ENCODE data around the gene ABCA2. TPM values are rescaled to one million over a fixed set of nuclear protein-coding genes. Genes with fewer than 3 reads are reported as not detected.

Gene ABCA2
- total and polyA plus RNA-seq, 9 of the 15 experiments (the other 6 are each of a cell fraction or from before 2014, with no cell fraction given) = 0.69 to 16.3 (median 6.1) TPM; not detected in 2

- Histone ChIP-seq H3K4me3 (no peak overlapping the region), H3K9ac (ENCODE audit: insufficient read depth in 1 of 2, low read depth in 2 of 2, low read length in 2 of 2) (peak overlapping the region in 1 of 2 experiments; percentile 68; a peak in 1 of 4 replicates), H4K20me1 (replicated peaks; ENCODE audit: control insufficient read depth, insufficient read depth, low read length) (no peaks in the 10 kb centered on the region), H2AFZ (ENCODE audit: low read depth, low read length) (no peak overlapping the region), H3K27ac (ENCODE audit: extremely low read depth, low read depth, low read length) (0 out of 3 replicates have a peak overlapping the region, but pooled peaks have one; percentile 11), H3K4me1 (replicated peaks in 1 of 2; ENCODE audit: control insufficient read depth in 2 of 2, insufficient read depth in 2 of 2, low read length in 2 of 2) (peaks cover 17 to 71% of the 10 kb centered on the region in 2 experiments), H3K4me2 (ENCODE audit: insufficient read depth, low read length) (no peak overlapping the region), H3K36me3 (ENCODE audit: control insufficient read depth, insufficient read depth, low read length) (peaks cover 10% of the 10 kb centered on the region; the same call in 1 of the 3 replicates), H3K9me1 (ENCODE audit: control insufficient read depth, insufficient read depth, low read length) (no peaks in the 10 kb centered on the region), H3K9me3 (replicated peaks; ENCODE audit: control insufficient read depth, insufficient read depth, low read depth, low read length) (no peaks in the 10 kb centered on the region), H3K79me2 (ENCODE audit: control insufficient read depth, insufficient read depth, low read length) (no peaks in the 10 kb centered on the region; the same call in 2 of the 3 replicates), H3K27me3 (ENCODE audit: control insufficient read depth in 2 of 2, insufficient read depth in 2 of 2, low read length in 2 of 2) (no peaks in the 10 kb centered on the region)
- 91% methylated on average over 15 of the region's 15 CpGs for WGBS (ENCODE audit: insufficient coverage, low coverage, missing lambda C conversion rate)
- in situ Hi-C loops (cut with MboI) = no loop called here
- ChIA-PET POLR2A (interaction anchor here (0.6 to 1.2 kb wide), 2 partner anchors 13 to 166 kb away, joined by 3 read pairs; no protein-coding TSS in a partner anchor), CTCF (ENCODE audit: low intra/inter-chr PET ratio) (no interaction called here)
- TF ChIP-seq MED1 (CRISPR knock-in tag; IDR thresholded peaks at IDR 0.05; ENCODE audit: borderline replicate concordance) (no peak), HMGN3 (IDR thresholded peaks at IDR 0.05; ENCODE audit: borderline replicate concordance, extremely low read depth, insufficient read length, low read depth, low read length) (peak; percentile 2), HNRNPL (IDR thresholded peaks at IDR 0.05; ENCODE audit: low read depth, low read length) (no peak), ZNF217 (CRISPR knock-in tag; IDR thresholded peaks at IDR 0.05) (no peak)
- no peak for DNase-seq (ENCODE audit: extremely low read depth in 1 of 4, low spot score in 3 of 4)
- FAIRE-seq = no peak
- no peak for ATAC-seq
- intact Hi-C loops (cut with micrococcal nuclease) = no loop called here
- BruUV-seq (replicated peaks) = no TSS peak
Measured at GRCh38 chr9:137076636-137077009, 48.6 kb upstream of the ABCA2 start.

- peak; percentile 79 for FAIRE-seq
- POLR2A ChIA-PET = interaction anchor here (0.6 to 1.3 kb wide), 4 partner anchors 8 to 11 kb away, joined by 3 to 4 read pairs (median 3); partner anchors contain the start of gene MAN1B1
- DNase-seq (ENCODE audit: extremely low read depth in 1 of 4, low spot score in 3 of 4) = peak in 1 of 4 experiments; percentile 43
- Histone ChIP-seq H3K4me3 (no peak overlapping the region), H3K27ac (ENCODE audit: extremely low read depth, low read depth, low read length) (peak overlapping the region; percentile 82), H3K9ac (ENCODE audit: insufficient read depth in 1 of 2, low read depth in 2 of 2, low read length in 2 of 2) (peak overlapping the region in 1 of 2 experiments; percentile 51; a peak in 2 of 4 replicates), H4K20me1 (replicated peaks; ENCODE audit: control insufficient read depth, insufficient read depth, low read length) (no peaks in the 10 kb centered on the region), H3K27me3 (ENCODE audit: control insufficient read depth in 2 of 2, insufficient read depth in 2 of 2, low read length in 2 of 2) (no peaks in the 10 kb centered on the region), H3K9me1 (ENCODE audit: control insufficient read depth, insufficient read depth, low read length) (no peaks in the 10 kb centered on the region), H3K4me2 (ENCODE audit: insufficient read depth, low read length) (no peak overlapping the region), H3K9me3 (replicated peaks; ENCODE audit: control insufficient read depth, insufficient read depth, low read depth, low read length) (no peaks in the 10 kb centered on the region), H3K36me3 (ENCODE audit: control insufficient read depth, insufficient read depth, low read length) (peaks cover 8% of the 10 kb centered on the region; the same call in 1 of the 3 replicates), H3K4me1 (replicated peaks in 1 of 2; ENCODE audit: control insufficient read depth in 2 of 2, insufficient read depth in 2 of 2, low read length in 2 of 2) (peaks cover 24 to 73% of the 10 kb centered on the region in 2 experiments), H2AFZ (ENCODE audit: low read depth, low read length) (peak overlapping the region; percentile 92), H3K79me2 (ENCODE audit: control insufficient read depth, insufficient read depth, low read length) (peaks cover 8% of the 10 kb centered on the region; the same call in 2 of the 3 replicates)
- CTCF ChIA-PET (ENCODE audit: low intra/inter-chr PET ratio) = no interaction called here
- intact Hi-C loops (cut with micrococcal nuclease) = no loop called here
- no TSS peak for BruUV-seq (replicated peaks)
- WGBS (ENCODE audit: insufficient coverage, low coverage, missing lambda C conversion rate) = 49% methylated on average over 9 of the region's 12 CpGs
- ATAC-seq = no peak
- in situ Hi-C loops (cut with MboI) = no loop called here
- TF ChIP-seq STAT6 (CRISPR knock-in tag; IDR thresholded peaks at IDR 0.05) (no peak), ZNF740 (CRISPR knock-in tag; IDR thresholded peaks at IDR 0.05) (no peak), ZNF740 (tag; IDR thresholded peaks at IDR 0.05) (peak in 1 of 2 experiments; percentile 15; a peak in 2 of 4 replicates), YY1 (IDR thresholded peaks at IDR 0.05; ENCODE audit: borderline replicate concordance in 1 of 3, control insufficient read depth in 1 of 3, extremely low read depth in 1 of 3, insufficient read depth in 3 of 3, insufficient read length in 1 of 3, insufficient replicate concordance in 2 of 3, low read depth in 1 of 3, low read length in 2 of 3) (peak in 2 of 3 experiments; percentile 57 to 80)
Measured at GRCh38 chr9:137075275-137075775, 47.3 kb upstream of the ABCA2 start.
